WTC11 (cell line): Measurements from ENCODE around the gene SPATA24. TPM values are rescaled to one million over a fixed set of nuclear protein-coding genes. Genes with fewer than 3 reads are reported as not detected.
"Not testable (repeated sequence)": the region's sequence is repeated elsewhere in the genome, so short reads cannot be mapped to it uniquely, and the experiment has no call there.

ENCODE experiments used
- ATAC-seq: fragments of 200-7000 bp; cut with Tn5 transposase; 2 replicates; pipeline ENCODE4 v1.10.0; 2021; ENCODE audit warnings: mild to moderate bottlenecking, moderate library complexity
- CTCF ChIA-PET: fragments of 300-600 bp; sonication (Branson Sonifier 250); formaldehyde crosslinking; loops from one replicate; lab custom pipeline; 2021; ENCODE audit warnings: antibody characterized with exemption; lab: Charles Lee
- POLR2A ChIA-PET: fragments of 350-600 bp; sonication (Branson Sonifier 250); formaldehyde crosslinking; loops from one replicate; lab custom pipeline; 2021; ENCODE audit warnings: antibody characterized with exemption; lab: Charles Lee
- DNase-seq: peaks from one replicate; pipeline ENCODE4 v3.0.0; 2021; ENCODE audit warnings: low spot score
- H3K27ac Mint-ChIP-seq: 2 replicates; pipeline ENCODE4 v1.8.0; 2021; ENCODE audit warnings: mixed read lengths
- H3K27me3 Mint-ChIP-seq: 2 replicates; pipeline ENCODE4 v1.8.0; 2021; ENCODE audit warnings: low read depth, mild to moderate bottlenecking, moderate library complexity, mixed read lengths
- H3K36me3 Mint-ChIP-seq: 2 replicates; pipeline ENCODE4 v1.8.0; 2021; ENCODE audit warnings: mixed read lengths
- H3K4me1 Mint-ChIP-seq: 2 replicates; pipeline ENCODE4 v1.8.0; 2022; ENCODE audit warnings: mixed read lengths
- H3K4me3 Mint-ChIP-seq: 2 replicates; pipeline ENCODE4 v1.8.0; 2021; ENCODE audit warnings: mild to moderate bottlenecking, moderate library complexity, mixed read lengths
- H3K9me3 Mint-ChIP-seq: 2 replicates; pipeline ENCODE4 v1.8.0; 2021; ENCODE audit warnings: mixed read lengths
- ATF2 ChIP-seq: sonication (generic); formaldehyde crosslinking; IDR thresholded peaks from 2 replicates; pipeline ENCODE4 v1.8.1; 2022; ENCODE audit warnings: low read depth, missing genetic modification reagents, borderline replicate concordance
- CREB1 ChIP-seq: sonication (generic); formaldehyde crosslinking; IDR thresholded peaks from 2 replicates; pipeline ENCODE4 v1.8.0; 2023; ENCODE audit warnings: mild to moderate bottlenecking, missing genetic modification reagents
- E2F1 ChIP-seq: sonication (generic); formaldehyde crosslinking; IDR thresholded peaks from 2 replicates; pipeline ENCODE4 v1.8.0; 2022; ENCODE audit warnings: mild to moderate bottlenecking, missing genetic modification reagents
- FOXJ3 ChIP-seq: sonication (generic); formaldehyde crosslinking; IDR thresholded peaks from 2 replicates; pipeline ENCODE4 v1.9.0; 2021; ENCODE audit warnings: missing genetic modification reagents, mild to moderate bottlenecking, borderline replicate concordance
- FOXP1 ChIP-seq: sonication (generic); formaldehyde crosslinking; IDR thresholded peaks from 2 replicates; pipeline ENCODE4 v1.8.0; 2022; ENCODE audit warnings: missing genetic modification reagents, mild to moderate bottlenecking, moderate library complexity, borderline replicate concordance
- FOXP4 ChIP-seq: sonication (generic); formaldehyde crosslinking; IDR thresholded peaks from 2 replicates; pipeline ENCODE4 v1.8.0; 2022; ENCODE audit warnings: mild to moderate bottlenecking, missing genetic modification reagents
- GABPB1 ChIP-seq: sonication (generic); formaldehyde crosslinking; IDR thresholded peaks from 2 replicates; pipeline ENCODE4 v1.8.1; 2023; ENCODE audit warnings: mild to moderate bottlenecking, missing genetic modification reagents
- GRHL2 ChIP-seq: fragments of 250-450 bp; sonication (Bioruptor Pico); IDR thresholded peaks from 2 replicates; pipeline ENCODE4 v1.8.0; 2022; ENCODE audit warnings: mild to moderate bottlenecking, moderate library complexity; ENCODE audit not compliant: insufficient replicate concordance, severe bottlenecking
- IRF2 ChIP-seq: sonication (generic); formaldehyde crosslinking; IDR thresholded peaks from 2 replicates; pipeline ENCODE4 v1.8.0; 2022; ENCODE audit warnings: low read depth, missing genetic modification reagents, borderline replicate concordance
- KAT7 ChIP-seq: sonication (generic); formaldehyde crosslinking; IDR thresholded peaks from 2 replicates; pipeline ENCODE4 v1.8.1; 2023; ENCODE audit warnings: missing genetic modification reagents, mild to moderate bottlenecking, borderline replicate concordance
- OVOL2 ChIP-seq: fragments of 250-450 bp; sonication (Bioruptor Pico); IDR thresholded peaks from 2 replicates; pipeline ENCODE4 v1.9.0; 2021; ENCODE audit warnings: mild to moderate bottlenecking, borderline replicate concordance
- PRDM15 ChIP-seq: sonication (generic); formaldehyde crosslinking; IDR thresholded peaks from 2 replicates; pipeline ENCODE4 v1.8.0; 2022; ENCODE audit warnings: missing genetic modification reagents
- PRRX2 ChIP-seq: fragments of 250-450 bp; sonication (Bioruptor Pico); IDR thresholded peaks from 2 replicates; pipeline ENCODE4 v1.8.0; 2021; ENCODE audit warnings: mild to moderate bottlenecking
- SMAD4 ChIP-seq: sonication (generic); formaldehyde crosslinking; IDR thresholded peaks from 2 replicates; pipeline ENCODE4 v1.8.0; 2022; ENCODE audit warnings: mild to moderate bottlenecking, missing genetic modification reagents
- SOX15 ChIP-seq: fragments of 250-450 bp; sonication (Bioruptor Pico); IDR thresholded peaks from 2 replicates; pipeline ENCODE4 v1.9.0; 2021; ENCODE audit warnings: mild to moderate bottlenecking
- ZMAT4 ChIP-seq: fragments of 250-450 bp; sonication (Bioruptor Pico); IDR thresholded peaks from 2 replicates; pipeline ENCODE4 v1.9.0; 2021; ENCODE audit warnings: mild to moderate bottlenecking
- ZNF416 ChIP-seq: fragments of 250-450 bp; sonication (Bioruptor Pico); IDR thresholded peaks from 2 replicates; pipeline ENCODE4 v1.9.0; 2021; ENCODE audit warnings: mild to moderate bottlenecking, inconsistent platforms
- total RNA-seq: library from RNA; stranded (reverse); gene quantifications from 3 replicates; pipeline ENCODE4 v1.2.3, GENCODE V29; 2021

Gene SPATA24
- total RNA-seq, 1 experiment from 2014 or later = 13.2 TPM

- TF ChIP-seq FOXP1 (no peak), KAT7 (CRISPR knock-in tag) (no peak)
Measured at GRCh38 chr5:139387611-139388197, 16.2 kb downstream of the SPATA24 start (continued).

GRCh38 chr5:139386956-139387355 is 16.9 kb downstream of the SPATA24 start:
- not testable (repeated sequence) for H3K4me3 Mint-ChIP-seq, DNase-seq, H3K27ac Mint-ChIP-seq, H3K36me3 Mint-ChIP-seq, H3K9me3 Mint-ChIP-seq, ATAC-seq
- CTCF ChIA-PET = interaction anchor here (0.6 to 1.6 kb wide), 2 partner anchors 16 to 923 kb away, joined by 3 read pairs; no protein-coding TSS in a partner anchor
- POLR2A ChIA-PET = interaction anchor here (1.0 to 1.7 kb wide), 2 partner anchors 9 to 94 kb away, joined by 3 to 7 read pairs; partner anchors contain the start of gene MATR3
- peaks cover 24% of the 10 kb centered on the region for H3K4me1 Mint-ChIP-seq
- H3K27me3 Mint-ChIP-seq = peaks cover 13% of the 10 kb centered on the region

GRCh38 chr5:139386050-139386438 is 17.8 kb downstream of the SPATA24 start:
- no peaks in the 10 kb centered on the region for H3K36me3 Mint-ChIP-seq
- POLR2A ChIA-PET = no interaction called here
- no peak overlapping the region for H3K4me3 Mint-ChIP-seq
- CTCF ChIA-PET = interaction anchor here (1.6 kb wide), 1 partner anchor 16 kb away, joined by 3 read pairs; no protein-coding TSS in a partner anchor
- no peaks in the 10 kb centered on the region for H3K9me3 Mint-ChIP-seq
- H3K27me3 Mint-ChIP-seq = peaks cover 8% of the 10 kb centered on the region; the same call in 1 of the 2 replicates
- TF ChIP-seq SMAD4 (CRISPR knock-in tag) (no peak), OVOL2 (CRISPR knock-in tag) (no peak), GABPB1 (CRISPR knock-in tag) (peak; percentile 74)
- H3K27ac Mint-ChIP-seq = no peak overlapping the region
- ATAC-seq (no peak), DNase-seq (no peak)
- peaks cover 17% of the 10 kb centered on the region for H3K4me1 Mint-ChIP-seq

GRCh38 chr5:139385061-139386049 is 18.5 kb downstream of the SPATA24 start:
- ATAC-seq (no peak), DNase-seq (no peak)
- Mint-ChIP-seq H3K4me3 (no peak overlapping the region), H3K27me3 (peaks cover 8% of the 10 kb centered on the region; the same call in 1 of the 2 replicates), H3K9me3 (no peaks in the 10 kb centered on the region), H3K27ac (no peak overlapping the region), H3K4me1 (peaks cover 20% of the 10 kb centered on the region), H3K36me3 (no peaks in the 10 kb centered on the region)
- ChIA-PET CTCF (no interaction called here), POLR2A (no interaction called here)
- TF ChIP-seq CREB1 = no peak
- TF ChIP-seq ZMAT4 (CRISPR knock-in tag) = no peak
- TF ChIP-seq E2F1 (CRISPR knock-in tag) = no peak
- no peak for TF ChIP-seq FOXP4
- TF ChIP-seq GRHL2 = no peak
- TF ChIP-seq ATF2 = no peak
- TF ChIP-seq SOX15 (CRISPR knock-in tag) = no peak
- no peak for TF ChIP-seq FOXP1
- no peak for TF ChIP-seq FOXJ3 (CRISPR knock-in tag)
- no peak for TF ChIP-seq PRRX2 (CRISPR knock-in tag)
- TF ChIP-seq PRDM15 = no peak
- no peak for TF ChIP-seq IRF2 (CRISPR knock-in tag)
- no peak for TF ChIP-seq ZNF416
